NCI-H524 (cell line): ENCODE results near the gene CARM1.
A peak's percentile ranks its signal among the peaks of the same experiment; 100 is the strongest.
"Not testable (repeated sequence)": the region's sequence is repeated elsewhere in the genome, so short reads cannot be mapped to it uniquely, and the experiment has no call there.

Experiments used
- DNase-seq, 2 experiments: peaks; one replicate each; lab custom pipeline; 2025; lab: John Stamatoyannopoulos, UW

The CARM1 gene

DNA sequence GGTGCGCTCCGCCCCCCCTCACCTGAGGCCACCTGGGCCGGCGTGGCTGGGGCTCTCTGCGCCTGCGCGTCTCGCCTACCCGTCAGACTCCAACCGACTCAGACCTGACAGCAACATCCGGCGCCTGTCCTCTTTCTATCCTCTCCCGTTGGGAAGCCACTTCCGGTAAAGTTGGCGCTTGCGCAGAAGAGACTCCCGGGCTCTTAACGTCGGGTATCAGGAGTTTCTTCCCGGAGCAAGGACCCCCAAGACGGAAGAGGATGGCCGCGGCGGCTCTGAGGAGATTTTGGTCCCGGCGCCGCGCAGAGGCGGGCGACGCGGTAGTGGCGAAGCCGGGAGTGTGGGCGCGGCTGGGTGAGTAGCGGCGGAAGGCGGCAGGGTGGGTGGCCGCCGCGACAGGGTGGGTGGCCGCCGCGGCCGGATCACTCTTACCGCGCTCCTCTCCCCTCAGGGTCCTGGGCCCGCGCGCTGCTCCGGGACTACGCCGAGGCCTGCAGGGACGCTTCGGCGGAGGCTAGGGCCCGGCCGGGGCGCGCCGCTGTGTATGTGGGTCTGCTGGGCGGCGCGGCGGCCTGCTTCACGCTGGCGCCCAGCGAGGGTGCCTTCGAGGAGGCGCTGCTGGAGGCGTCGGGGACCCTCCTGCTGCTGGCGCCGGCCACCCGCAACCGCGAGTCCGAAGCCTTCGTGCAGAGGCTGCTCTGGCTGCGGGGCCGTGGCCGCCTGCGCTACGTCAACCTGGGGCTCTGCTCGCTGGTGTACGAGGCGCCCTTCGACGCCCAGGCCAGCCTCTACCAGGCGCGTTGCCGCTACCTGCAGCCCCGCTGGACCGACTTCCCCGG, 57.4 kb downstream of the CARM1 start, which contains the start of the genes TIMM29 and YIPF2:
TSS of gene TIMM29 (plus strand) at position 249 of the 839 bp plus-strand sequence. CDS start at position 261, 12 bp downstream.
TSS of gene YIPF2 (minus strand) at position 77 of the 839 bp plus-strand sequence. CDS start 229 bp downstream, outside the sequence.
- DNase-seq: peak; percentile 99 to 100

DNA sequence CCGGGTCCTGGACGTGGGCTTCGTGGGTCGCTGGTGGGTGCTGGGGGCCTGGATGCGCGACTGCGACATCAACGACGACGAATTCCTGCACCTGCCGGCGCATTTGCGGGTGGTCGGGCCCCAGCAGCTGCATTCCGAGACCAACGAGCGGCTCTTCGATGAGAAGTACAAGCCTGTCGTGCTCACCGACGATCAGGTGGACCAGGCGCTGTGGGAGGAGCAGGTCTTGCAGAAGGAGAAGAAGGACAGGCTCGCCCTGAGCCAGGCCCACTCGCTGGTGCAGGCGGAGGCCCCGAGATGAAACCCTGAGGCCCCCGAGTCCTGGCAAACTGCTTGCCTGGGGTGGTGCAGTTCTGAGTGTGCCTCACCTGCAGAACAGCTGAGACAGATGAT, 58.0 kb downstream of the CARM1 start:
- DNase-seq: no peak

DNA sequence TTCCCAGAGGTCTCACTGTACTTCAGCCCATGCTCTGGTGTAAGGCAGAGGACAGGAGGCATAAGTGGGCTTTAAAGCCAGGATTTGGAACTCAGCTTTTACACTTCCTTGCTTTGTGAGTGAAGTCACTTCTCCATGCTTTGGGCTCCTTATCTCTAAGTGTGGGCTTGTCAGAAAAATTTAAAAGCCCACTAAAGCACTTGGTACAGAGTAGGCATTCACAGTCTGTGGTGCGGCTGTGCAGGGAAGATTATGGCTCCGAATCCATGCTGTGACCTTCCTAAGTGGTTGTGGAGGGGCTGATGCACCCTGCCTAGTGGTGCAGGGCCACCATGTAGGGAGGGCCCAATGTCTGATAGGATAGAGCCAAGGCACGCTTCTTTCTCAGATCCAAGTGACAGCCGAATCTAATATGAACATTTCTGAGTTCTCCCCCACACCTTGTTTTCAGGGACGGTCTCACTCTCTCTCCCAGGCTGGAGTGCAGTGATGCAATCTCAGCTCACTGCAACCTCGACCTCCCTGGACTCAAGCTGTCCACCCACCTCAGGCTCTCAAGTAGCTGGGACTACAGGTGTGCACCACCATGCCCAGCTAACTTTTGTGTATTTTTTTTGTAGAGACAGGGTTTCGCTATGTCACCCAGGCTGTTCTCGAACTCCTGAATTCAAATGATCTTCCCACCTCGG, 64.2 kb downstream of the CARM1 start:
- DNase-seq: no peak

DNA sequence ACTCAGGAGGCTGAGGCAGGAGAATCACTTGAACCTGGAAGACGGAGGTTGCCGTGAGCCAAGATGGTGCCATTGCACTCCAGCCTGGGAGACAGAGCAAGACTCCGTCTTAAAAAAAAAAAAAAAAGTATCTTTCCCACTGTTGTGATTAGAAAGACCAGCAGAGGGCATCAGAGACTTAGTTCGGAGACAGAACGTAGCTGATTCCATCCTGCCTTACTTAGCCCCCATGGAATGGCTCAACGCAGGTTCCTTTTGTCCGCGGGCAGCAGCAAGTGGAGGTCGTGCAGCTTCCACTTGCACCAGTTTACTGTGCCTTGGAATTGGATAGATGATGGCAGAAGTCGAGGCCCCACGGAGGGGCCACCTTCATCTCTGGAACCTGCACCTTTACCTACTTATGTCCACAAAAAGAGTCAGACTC, 65.3 kb downstream of the CARM1 start:
- peak; percentile 85 to 87 for DNase-seq

DNA sequence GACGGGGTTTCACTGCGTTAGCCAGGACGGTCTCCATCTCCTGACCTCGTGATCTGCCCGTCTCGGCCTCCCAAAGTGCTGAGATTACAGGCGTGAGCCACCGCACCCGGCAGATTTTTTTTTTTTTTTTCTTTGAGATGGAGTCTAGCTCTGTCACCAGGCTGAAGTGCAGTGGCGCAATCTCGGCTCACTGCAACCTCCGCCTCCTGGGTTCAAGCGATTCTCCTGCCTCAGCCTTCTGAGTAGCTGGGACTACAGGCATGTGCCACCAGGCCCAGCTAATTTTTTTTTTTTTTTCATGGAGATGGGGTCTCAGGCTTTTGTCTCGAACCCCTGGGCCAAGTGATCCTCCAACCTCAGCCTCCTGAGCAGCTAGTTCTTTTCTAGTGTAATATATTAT, 70.3 kb downstream of the CARM1 start:
- not testable (repeated sequence) for DNase-seq

DNA sequence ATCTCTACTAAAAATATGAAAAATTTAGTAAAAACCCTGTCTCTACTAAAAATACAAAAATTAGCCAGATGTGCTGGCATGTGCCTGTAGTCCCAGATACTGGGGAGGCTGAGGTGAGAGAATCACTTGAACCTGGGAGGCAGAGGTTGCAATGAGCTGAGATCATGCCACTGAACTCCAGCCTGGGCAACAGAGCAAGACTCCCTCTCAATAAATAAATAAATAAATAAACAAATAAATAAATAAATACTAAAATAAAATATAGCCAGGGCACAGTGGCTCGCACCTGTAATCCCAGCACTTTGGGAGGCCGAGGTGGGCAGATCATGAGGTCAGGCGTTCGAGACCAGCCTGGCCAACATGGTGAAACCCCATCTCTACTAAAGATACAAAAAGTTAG, 72.1 kb downstream of the CARM1 start:
- DNase-seq: not testable (repeated sequence)

DNA sequence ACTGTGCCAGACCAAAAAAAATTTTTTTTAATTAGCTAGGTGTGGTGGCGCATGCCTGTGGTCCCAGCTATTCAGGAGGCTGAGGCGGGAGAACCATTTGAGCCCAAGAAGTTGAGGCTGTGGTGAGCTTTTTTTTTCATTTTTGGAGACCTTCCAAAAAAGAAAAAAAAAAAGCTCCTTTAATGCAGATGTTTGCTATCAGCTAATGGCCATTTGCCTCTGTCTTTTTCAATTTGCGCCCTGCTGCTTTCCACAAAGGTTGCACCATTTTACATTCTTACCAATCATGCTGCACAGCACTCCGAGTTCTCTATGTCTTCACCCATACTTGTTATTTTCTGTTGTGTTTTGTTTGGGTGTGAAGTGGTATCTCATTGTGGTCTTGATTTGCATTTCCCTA, 73.9 kb downstream of the CARM1 start:
- no peak for DNase-seq

DNA sequence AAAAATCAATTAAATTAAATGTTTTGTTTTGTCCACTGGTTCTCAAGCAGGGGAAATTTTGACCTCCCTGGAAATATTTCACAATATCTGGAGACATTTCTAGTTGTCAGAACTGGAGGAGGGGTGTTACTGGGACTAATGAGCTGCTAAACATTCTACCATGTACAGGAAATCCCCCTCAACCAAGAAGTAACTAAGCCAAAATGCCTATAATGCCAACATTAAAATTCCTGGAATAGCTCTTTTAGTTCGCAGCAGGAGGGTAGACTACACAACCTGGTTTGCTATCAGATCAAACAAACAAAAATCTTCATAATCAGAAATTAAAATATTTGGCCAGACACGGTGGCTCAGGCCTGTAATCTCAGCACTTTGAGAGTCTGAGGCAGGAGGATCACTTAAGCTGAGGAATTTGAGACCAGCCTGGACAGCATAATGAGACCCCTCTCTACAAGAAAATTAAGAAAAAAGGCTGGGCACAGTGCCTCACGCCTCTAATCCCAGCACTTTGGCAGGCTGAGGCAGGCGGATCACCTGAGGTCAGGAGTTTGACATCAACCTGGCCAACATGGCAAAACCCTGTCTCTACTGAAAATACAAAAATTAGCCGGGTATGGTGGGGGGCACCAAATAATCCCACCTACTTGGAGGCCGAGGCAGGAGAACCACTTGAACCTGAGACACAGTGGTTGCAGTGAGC, 75.8 kb downstream of the CARM1 start:
- DNase-seq: no peak

DNA sequence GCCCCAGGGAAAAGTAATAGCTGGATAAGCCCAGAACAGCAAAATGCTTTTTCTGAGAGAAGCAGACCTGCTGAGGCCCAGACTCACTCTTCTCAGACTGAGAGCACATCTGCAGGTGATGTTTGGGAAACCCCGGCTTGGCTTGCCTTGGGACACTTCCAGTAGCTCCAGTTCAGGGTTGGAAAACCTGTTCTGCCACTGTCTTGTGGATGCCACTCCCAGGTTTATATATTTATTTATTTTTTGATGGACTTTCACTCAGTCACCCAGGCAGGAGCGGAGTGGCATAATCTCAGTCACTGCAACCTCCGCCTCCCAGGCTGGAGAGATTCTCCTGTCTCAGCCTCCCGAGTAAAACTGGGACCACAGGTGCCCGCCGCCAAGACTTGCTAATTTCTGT, 81.5 kb downstream of the CARM1 start:
- DNase-seq: no peak

DNA sequence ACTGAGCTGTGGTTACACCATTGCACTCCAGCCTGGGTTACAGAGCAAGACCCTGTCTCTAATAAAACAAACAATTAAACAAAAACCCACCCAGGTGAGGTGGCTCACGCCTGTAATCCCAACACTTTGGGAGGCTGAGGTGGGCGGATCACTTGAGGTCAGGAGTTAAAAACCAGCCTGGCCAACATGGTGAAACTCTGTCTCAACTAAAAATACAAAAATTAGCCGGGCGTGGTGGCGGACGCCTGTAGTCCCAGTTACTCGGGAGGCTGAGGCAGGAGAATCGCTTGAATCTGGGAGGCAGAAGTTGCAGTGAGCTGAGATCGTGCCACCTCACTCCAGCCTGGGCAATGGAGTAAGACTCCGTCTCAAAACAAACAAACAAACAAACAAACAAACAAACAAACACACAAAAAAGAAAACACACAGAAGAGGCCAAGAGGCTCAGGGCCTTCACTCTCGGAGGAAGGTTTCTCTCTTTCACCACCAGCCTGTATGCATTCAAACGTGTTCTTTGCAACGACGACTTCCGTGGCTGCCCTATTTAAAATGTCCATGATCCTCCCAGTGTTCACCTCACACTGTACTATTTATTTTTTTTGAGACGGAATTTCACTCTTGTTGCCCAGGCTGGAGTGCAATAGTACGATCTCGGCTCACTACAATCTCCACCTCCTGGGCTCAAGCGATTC, 88.1 kb downstream of the CARM1 start:
- not testable (repeated sequence) for DNase-seq

DNA sequence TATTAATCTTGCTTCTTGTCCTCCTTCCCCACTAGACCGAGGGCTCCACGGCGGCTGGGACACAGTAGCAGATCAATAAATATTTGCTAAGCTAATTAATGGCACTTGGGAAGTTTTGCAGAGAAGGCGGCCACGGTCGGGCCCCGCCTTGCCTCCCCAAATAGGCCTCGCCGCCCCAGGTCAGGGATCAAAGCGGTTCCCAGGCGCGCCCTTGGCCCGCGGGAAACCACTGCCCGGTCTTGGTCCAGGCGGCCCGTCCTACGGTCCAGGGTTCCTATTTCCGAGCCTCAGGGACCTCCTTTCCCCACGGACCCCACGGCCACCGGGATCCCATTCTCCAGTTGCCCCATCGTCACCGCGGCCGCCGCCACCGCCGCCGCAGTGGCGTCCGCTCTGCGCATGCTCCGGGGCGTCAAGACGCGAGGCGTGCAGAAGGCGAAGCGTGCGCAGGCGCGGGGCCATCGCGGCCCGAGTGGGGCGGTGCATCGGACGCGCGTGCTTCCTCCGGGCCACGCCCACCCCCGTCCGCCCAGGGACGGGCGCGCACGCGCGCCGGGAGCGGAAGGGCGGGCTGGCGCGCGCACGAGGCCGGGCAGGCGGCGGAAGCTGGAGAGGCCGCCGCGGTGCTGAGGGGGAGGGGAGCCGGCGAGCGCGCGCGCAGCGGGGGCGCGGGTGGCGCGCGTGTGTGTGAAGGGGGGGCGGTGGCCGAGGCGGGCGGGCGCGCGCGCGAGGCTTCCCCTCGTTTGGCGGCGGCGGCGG, 89.1 kb downstream of the CARM1 start, which contains the start of gene SMARCA4:
TSS of gene SMARCA4 (plus strand) at position 717 of the 759 bp plus-strand sequence. CDS start 23,122 bp downstream, outside the sequence.
- DNase-seq: peak; percentile 90 to 98

DNA sequence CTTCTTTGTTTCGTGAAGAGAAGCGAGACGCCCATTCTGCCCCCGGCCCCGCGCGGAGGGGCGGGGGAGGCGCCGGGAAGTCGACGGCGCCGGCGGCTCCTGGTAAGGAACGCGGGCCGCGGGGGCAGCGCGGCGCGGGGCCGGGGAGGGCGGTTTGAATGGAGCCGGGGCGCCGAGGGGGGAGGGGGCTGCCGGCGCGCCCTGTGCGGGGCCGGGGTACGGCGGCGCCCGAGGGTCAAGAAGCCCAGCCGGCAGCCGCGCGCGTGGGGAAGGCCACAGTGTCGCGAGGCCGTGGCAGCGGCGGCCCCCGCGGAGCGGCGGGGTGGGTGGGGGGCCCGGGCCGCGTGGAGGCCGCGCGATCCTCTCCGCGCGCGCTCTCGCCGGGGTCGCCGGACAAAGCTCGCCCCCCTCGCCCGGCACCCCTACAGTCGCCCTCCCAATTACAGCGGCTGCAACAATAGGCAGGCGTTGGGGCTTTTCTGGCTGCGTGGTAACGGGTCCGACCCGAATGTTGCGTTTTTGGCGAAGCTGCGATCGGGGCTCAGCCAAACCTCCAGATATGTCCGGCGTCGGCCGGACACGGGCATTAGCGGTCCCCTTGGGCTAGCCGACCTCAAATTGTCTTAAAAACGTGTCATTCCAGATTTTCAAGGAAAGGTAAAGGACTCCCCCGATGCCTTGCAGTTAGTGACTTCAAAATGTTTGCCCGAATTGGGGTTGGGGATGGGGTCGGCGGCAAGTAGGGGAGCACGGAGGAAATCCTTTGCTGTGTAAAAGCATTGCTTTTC, 89.9 kb downstream of the CARM1 start:
- peak in 1 of 2 experiments; percentile 72 for DNase-seq

DNA sequence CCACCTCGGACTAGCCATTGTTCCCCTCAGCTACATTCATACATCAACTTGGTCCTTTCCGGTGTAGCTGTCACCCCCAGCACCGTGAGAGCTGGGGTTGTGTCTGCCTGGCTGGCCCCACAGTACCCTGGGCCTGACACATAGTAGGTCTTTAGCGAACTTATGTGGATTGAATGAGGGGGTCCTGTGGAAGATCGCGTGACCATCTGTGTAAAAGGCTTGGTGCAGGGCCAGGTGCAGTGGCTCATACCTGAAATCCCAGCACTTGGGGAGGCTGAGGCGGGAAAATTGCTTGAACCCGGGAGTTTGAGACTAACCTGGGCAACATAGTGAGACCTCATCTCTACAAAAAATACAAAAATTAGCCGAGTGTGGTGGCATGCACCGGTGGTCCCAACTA, 91.5 kb downstream of the CARM1 start:
- DNase-seq: no peak

DNA sequence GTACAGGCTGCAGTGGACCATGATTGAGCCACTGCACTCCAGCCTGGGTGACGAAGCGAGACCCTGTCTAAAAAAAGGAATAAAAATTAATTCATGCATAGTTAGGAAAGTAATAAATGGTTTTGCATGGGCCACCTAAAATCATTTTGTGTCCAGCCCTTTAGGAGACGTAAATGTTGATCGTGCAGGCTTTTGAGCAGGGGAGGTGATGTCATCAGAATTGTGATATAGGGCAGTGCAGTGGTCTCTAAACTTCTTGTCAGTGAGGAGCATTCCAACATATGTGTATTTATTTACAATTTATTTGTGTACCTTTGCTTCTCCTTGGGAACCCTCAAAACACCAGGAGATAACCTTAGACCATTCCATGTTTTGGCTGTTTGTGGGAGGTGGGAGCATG, 92.5 kb downstream of the CARM1 start:
- no peak for DNase-seq

DNA sequence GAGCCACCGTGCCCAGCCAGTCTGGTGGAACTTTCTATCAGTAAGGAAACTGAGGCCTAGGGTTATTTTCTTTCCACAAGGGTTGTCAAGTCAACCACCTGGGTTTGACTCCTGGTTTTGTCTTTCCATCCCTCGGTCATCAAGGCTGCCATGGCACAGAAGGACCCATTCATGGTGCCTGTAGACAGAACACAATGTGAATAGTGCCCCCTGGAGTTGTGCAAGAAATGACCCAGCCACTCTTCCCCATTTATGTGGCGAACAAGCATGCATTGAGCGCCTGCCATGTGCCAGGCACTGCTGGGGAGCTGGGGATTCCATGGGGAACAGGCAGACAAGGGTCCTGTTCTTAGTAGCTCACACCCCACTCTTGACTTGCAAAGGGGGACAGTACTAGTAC, 93.5 kb downstream of the CARM1 start:
- DNase-seq: no peak

DNA sequence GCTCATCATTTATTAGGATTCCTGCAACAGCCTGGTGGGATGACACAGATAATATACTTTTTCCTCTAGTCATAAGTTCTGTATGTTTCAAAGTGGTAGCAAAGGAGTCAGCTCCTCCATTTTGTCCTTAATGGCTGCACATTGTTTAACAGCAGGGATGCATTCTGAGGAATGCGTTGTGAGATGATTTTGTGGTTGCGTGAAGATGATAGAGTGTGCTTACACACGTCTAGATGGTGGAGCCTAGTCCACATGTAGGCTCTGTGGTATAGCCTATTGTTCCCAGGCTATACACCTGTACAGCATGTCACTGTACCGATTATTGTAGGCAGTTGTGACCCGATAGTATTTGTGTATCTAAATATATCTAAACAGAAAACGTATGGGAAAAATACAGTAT, 94.0 kb downstream of the CARM1 start:
- DNase-seq: no peak

DNA sequence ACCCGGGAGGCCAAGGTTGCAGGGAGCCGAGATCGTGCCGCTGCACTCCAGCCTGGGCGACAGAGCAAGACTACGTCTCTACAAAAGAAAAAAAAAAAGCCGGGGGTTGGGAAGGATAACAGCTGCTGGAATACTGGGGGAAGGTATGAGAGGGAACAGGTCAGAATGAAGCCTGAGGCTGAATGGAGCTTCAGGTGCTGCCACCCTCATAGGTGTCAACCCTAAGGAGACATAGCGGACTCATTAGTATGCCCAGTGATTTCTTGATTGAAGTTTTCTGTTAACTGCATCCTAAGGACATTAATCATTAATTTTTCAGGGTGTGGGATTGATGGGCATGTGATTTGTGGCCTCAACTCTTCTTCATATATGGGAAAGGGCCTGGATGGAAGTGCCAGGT, 95.5 kb downstream of the CARM1 start:
- DNase-seq: no peak

DNA sequence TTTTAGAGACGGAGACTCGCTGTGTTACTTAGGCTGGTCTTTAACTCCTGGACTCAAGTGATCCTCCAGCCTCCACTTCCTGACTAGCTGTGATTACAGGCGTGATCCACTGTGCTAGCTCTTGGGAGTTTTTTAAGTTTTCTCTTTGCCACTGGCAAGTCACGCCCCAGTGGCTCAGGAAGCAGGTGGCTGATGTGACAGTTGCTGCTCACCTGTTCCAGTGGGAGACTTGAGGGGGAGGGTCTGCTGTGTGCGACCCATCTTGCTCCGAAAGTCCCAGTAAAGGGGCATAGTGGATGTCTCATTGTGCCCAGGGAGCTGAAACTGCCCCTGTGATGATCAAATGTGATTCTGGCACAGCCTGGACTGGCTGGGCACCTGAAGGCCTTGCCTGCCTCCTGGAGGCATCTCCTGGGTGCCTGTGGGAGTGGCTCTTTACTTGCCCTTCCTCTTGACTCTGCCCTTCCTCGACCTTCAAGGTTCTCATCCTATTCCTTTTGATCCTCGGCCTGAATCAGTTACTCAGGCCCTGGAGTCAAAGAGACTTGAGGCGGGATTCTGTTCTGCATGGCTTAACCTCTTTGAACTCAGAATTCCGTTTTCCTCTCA, 97.3 kb downstream of the CARM1 start:
- DNase-seq: no peak

DNA sequence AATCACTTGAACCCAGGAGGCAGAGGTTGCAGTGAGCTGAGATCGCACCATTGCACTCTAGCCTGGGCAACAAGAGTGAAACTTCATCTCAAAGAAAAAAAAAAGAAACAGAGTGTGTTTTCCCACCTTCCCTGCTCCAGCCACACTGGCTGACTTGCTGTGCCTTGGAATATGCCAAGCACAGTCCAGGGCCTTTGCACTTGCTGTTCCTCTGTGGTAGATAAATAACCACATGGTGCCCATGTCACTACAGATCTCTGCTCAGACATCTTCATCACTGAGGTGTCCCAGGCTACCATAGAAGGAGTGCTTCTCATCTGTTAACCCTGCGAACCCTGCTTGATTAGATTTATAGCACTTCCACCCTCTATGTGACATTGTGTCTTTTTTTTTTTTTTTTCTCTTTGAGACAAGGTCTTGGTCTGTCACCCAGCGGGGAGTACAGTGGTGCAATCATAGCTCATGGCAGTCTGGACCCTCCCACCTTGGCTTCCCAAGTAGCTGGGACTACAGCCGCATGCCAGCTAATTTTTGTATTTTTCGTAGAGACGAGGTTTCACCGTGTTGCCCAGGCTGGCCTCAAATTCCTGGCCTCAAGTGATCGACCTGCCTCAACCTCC, 99.9 kb downstream of the CARM1 start:
- DNase-seq: no peak
